ENCODE results near the gene OSMR.

OSMR gene

DNA sequence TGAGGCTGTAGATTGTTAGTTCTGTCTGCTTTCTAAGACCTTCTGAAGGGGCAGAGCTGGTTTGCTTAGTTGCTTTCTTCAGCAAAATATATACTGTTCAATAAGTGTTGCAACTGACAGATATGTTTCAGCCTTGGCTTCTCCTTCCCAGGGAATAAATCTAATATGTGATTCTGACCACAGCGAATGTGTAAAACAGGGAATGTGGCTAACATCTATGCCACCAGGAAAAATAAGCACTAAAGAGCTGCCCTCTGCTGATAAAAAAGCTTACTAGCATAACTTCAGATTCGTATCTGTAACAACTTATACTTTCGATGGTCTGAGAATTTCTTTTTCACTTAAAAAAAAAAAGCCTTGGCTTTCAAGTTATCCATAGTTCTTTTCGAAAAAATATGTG is 13.0 kb upstream of the OSMR start:
- Histone ChIP-seq H3K36me3 (ENCODE audit: control insufficient read depth, low read length) (no peaks in the 10 kb centered on the region), H3K4me3 (ENCODE audit: low read length) (no peak overlapping the region), H3K9me3 (ENCODE audit: control insufficient read depth, insufficient read depth, low read length) (no peaks in the 10 kb centered on the region), H4K20me1 (ENCODE audit: control insufficient read depth, insufficient read depth, low read depth, low read length) (no peaks in the 10 kb centered on the region), H3K27me3 (ENCODE audit: control insufficient read depth, low read length) (no peaks in the 10 kb centered on the region), H3K9me2 (replicated peaks; ENCODE audit: control insufficient read depth, low read length) (no peaks in the 10 kb centered on the region), H3K4me2 (ENCODE audit: low read length) (no peak overlapping the region), H3K4me1 (ENCODE audit: control insufficient read depth, low read length) (no peaks in the 10 kb centered on the region), H3K27ac (ENCODE audit: low read depth, low read length) (no peak overlapping the region), H3K79me2 (ENCODE audit: control insufficient read depth, low read length) (no peaks in the 10 kb centered on the region), H3F3A (ENCODE audit: control insufficient read depth, insufficient read depth) (no peaks in the 10 kb centered on the region)
- TF ChIP-seq, protein P1, sequence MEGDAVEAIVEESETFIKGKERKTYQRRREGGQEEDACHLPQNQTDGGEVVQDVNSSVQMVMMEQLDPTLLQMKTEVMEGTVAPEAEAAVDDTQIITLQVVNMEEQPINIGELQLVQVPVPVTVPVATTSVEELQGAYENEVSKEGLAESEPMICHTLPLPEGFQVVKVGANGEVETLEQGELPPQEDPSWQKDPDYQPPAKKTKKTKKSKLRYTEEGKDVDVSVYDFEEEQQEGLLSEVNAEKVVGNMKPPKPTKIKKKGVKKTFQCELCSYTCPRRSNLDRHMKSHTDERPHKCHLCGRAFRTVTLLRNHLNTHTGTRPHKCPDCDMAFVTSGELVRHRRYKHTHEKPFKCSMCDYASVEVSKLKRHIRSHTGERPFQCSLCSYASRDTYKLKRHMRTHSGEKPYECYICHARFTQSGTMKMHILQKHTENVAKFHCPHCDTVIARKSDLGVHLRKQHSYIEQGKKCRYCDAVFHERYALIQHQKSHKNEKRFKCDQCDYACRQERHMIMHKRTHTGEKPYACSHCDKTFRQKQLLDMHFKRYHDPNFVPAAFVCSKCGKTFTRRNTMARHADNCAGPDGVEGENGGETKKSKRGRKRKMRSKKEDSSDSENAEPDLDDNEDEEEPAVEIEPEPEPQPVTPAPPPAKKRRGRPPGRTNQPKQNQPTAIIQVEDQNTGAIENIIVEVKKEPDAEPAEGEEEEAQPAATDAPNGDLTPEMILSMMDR (IDR thresholded peaks at IDR 0.05; ENCODE audit: low read depth, low read length, poor library complexity, severe bottlenecking): no peak
- TF ChIP-seq EZH2phosphoT487 (IDR thresholded peaks at IDR 0.05; ENCODE audit: borderline replicate concordance, low read length): no peak

DNA sequence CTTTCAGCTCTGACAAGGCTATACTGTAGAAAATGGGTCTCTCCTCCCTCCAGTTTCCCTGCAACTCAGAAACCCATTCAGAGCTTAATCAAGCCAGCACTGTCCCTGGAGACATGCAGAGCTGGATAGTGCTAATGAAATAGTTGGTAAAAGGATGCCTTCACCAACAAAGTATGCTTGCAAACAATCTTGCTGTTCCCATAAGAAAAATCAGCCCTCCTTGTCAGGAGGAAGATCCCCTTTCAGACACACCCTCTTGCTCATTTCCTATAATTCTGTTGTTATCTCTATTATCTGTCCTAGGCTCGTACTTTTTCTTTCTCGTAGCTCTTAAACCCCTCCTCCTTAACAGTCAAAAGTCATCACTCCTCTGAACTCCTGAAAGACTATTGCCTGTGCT is 9.9 kb upstream of the OSMR start:
- no peak overlapping the region for H3K27ac ChIP-seq (ENCODE audit: low read depth, low read length)
- H3K79me2 ChIP-seq (ENCODE audit: control insufficient read depth, low read length): no peaks in the 10 kb centered on the region
- H3K9me2 ChIP-seq (replicated peaks; ENCODE audit: control insufficient read depth, low read length): no peaks in the 10 kb centered on the region
- no peaks in the 10 kb centered on the region for H3K9me3 ChIP-seq (ENCODE audit: control insufficient read depth, insufficient read depth, low read length)
- no peak for TF ChIP-seq EZH2phosphoT487 (IDR thresholded peaks at IDR 0.05; ENCODE audit: borderline replicate concordance, low read length)
- TF ChIP-seq, protein P1 (IDR thresholded peaks at IDR 0.05; ENCODE audit: low read depth, low read length, poor library complexity, severe bottlenecking): no peak
- no peaks in the 10 kb centered on the region for H4K20me1 ChIP-seq (ENCODE audit: control insufficient read depth, insufficient read depth, low read depth, low read length)
- H3K27me3 ChIP-seq (ENCODE audit: control insufficient read depth, low read length): no peaks in the 10 kb centered on the region
- no peak overlapping the region for H3K4me2 ChIP-seq (ENCODE audit: low read length)
- H3K36me3 ChIP-seq (ENCODE audit: control insufficient read depth, low read length): no peaks in the 10 kb centered on the region
- H3K4me1 ChIP-seq (ENCODE audit: control insufficient read depth, low read length): no peaks in the 10 kb centered on the region
- no peaks in the 10 kb centered on the region for H3F3A ChIP-seq (ENCODE audit: control insufficient read depth, insufficient read depth)
- H3K4me3 ChIP-seq (ENCODE audit: low read length): no peak overlapping the region

DNA sequence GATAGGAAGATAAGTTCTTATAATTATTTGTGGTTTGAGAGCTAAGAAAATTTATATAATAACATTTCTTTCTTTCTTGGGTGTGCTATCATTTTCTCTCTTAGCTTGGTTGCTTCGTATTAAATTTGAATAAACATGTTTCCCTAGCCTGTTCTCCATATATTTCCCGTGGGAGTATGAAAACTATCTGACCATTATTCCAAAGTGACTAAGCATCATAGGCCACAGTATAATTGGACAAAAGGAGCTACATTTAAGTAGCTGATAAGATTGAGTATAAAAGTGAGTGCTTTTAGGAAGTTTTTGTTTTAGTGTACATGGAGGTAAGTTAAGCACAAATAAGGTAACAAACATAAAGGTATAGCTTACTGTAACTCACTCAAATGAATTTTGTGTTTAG is 8.4 kb upstream of the OSMR start:
- H4K20me1 ChIP-seq (ENCODE audit: control insufficient read depth, insufficient read depth, low read depth, low read length): no peaks in the 10 kb centered on the region
- no peak for TF ChIP-seq EZH2phosphoT487 (IDR thresholded peaks at IDR 0.05; ENCODE audit: borderline replicate concordance, low read length)
- TF ChIP-seq, protein P1 (IDR thresholded peaks at IDR 0.05; ENCODE audit: low read depth, low read length, poor library complexity, severe bottlenecking): no peak
- no peaks in the 10 kb centered on the region for H3K79me2 ChIP-seq (ENCODE audit: control insufficient read depth, low read length)
- no peaks in the 10 kb centered on the region for H3K4me1 ChIP-seq (ENCODE audit: control insufficient read depth, low read length)
- no peak overlapping the region for H3K4me3 ChIP-seq (ENCODE audit: low read length)
- H3K9me2 ChIP-seq (replicated peaks; ENCODE audit: control insufficient read depth, low read length): no peaks in the 10 kb centered on the region
- no peak overlapping the region for H3K4me2 ChIP-seq (ENCODE audit: low read length)
- no peaks in the 10 kb centered on the region for H3K27me3 ChIP-seq (ENCODE audit: control insufficient read depth, low read length)
- no peaks in the 10 kb centered on the region for H3K36me3 ChIP-seq (ENCODE audit: control insufficient read depth, low read length)
- no peaks in the 10 kb centered on the region for H3K9me3 ChIP-seq (ENCODE audit: control insufficient read depth, insufficient read depth, low read length)
- H3K27ac ChIP-seq (ENCODE audit: low read depth, low read length): no peak overlapping the region
- H3F3A ChIP-seq (ENCODE audit: control insufficient read depth, insufficient read depth): no peaks in the 10 kb centered on the region

DNA sequence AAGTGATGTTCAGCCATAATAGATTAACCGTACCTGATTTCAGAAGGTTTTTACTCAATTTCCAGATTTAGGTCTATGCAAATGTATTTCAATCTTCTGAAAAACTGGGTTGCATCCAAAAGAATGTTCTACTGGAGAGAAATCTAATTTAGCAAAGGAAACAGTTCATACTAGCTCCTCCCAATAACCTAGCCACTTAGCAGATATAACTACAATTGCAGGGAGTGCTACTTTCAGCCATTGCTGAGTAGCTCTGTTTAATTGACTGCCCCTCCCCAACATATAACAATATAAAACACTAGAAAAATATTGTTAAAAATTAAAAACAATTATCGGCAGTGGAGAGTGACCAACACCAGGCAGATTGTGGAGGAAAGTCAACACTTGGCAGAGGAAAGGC is 7.9 kb upstream of the OSMR start:
- Histone ChIP-seq H3K4me3 (ENCODE audit: low read length) (no peak overlapping the region), H3K4me2 (ENCODE audit: low read length) (no peak overlapping the region), H3K4me1 (ENCODE audit: control insufficient read depth, low read length) (no peaks in the 10 kb centered on the region), H3K36me3 (ENCODE audit: control insufficient read depth, low read length) (no peaks in the 10 kb centered on the region), H3K27me3 (ENCODE audit: control insufficient read depth, low read length) (no peaks in the 10 kb centered on the region), H3K9me2 (replicated peaks; ENCODE audit: control insufficient read depth, low read length) (no peaks in the 10 kb centered on the region), H4K20me1 (ENCODE audit: control insufficient read depth, insufficient read depth, low read depth, low read length) (no peaks in the 10 kb centered on the region), H3K79me2 (ENCODE audit: control insufficient read depth, low read length) (no peaks in the 10 kb centered on the region), H3K9me3 (ENCODE audit: control insufficient read depth, insufficient read depth, low read length) (no peaks in the 10 kb centered on the region), H3F3A (ENCODE audit: control insufficient read depth, insufficient read depth) (no peaks in the 10 kb centered on the region), H3K27ac (ENCODE audit: low read depth, low read length) (no peak overlapping the region)
- TF ChIP-seq, protein P1 (IDR thresholded peaks at IDR 0.05; ENCODE audit: low read depth, low read length, poor library complexity, severe bottlenecking): no peak
- no peak for TF ChIP-seq EZH2phosphoT487 (IDR thresholded peaks at IDR 0.05; ENCODE audit: borderline replicate concordance, low read length)
